Subcutaneous adipose tissue (tissue), 4 donors: Measurements from ENCODE around the gene TLE7. TPM values are rescaled to one million over a fixed set of nuclear protein-coding genes. Genes with fewer than 3 reads are reported as not detected.

Source experiments
- total RNA-seq, 4 donors: library from RNA; depleted of rRNA; stranded (reverse); fragments of >200 nt; gene quantifications; one replicate each; pipeline ENCODE4 v1.1.0, GENCODE V29; 2016
- TF ChIP-seq, protein P1 (sequence below): fragments of 450-650 bp; IDR thresholded peaks from one replicate; pipeline ENCODE4 v1.5.1; 2016; ENCODE audit warnings: low read depth, mild to moderate bottlenecking, control low read depth, antibody characterized with exemption, moderate library complexity

Gene TLE7
- total RNA-seq: not detected

DNA sequence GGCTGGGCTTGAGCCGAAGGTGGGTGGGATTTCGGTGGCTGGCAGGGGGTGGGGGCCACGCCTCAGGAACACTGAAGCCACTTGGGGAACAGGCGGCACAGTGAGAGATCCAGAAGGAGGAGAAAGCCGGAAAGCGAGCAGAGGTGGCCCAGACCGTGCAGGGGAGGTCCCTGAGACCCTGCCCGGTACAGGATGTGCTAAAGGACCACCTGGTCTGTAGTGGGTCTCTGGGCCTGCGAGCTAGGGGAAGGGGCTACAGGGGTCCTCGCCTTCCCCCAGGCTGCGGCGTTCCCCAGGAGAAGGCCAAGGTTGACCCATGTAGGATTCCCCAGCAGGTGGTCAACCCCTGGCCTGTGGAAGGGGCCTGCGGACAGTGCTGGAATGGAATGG, at the start of gene TLE7:
TLE7 (minus strand) TSS at position 4 of the 390 bp plus-strand sequence. CDS start 8,730 bp downstream, outside the sequence.
- TF ChIP-seq, protein P1, sequence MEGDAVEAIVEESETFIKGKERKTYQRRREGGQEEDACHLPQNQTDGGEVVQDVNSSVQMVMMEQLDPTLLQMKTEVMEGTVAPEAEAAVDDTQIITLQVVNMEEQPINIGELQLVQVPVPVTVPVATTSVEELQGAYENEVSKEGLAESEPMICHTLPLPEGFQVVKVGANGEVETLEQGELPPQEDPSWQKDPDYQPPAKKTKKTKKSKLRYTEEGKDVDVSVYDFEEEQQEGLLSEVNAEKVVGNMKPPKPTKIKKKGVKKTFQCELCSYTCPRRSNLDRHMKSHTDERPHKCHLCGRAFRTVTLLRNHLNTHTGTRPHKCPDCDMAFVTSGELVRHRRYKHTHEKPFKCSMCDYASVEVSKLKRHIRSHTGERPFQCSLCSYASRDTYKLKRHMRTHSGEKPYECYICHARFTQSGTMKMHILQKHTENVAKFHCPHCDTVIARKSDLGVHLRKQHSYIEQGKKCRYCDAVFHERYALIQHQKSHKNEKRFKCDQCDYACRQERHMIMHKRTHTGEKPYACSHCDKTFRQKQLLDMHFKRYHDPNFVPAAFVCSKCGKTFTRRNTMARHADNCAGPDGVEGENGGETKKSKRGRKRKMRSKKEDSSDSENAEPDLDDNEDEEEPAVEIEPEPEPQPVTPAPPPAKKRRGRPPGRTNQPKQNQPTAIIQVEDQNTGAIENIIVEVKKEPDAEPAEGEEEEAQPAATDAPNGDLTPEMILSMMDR: no peak

DNA sequence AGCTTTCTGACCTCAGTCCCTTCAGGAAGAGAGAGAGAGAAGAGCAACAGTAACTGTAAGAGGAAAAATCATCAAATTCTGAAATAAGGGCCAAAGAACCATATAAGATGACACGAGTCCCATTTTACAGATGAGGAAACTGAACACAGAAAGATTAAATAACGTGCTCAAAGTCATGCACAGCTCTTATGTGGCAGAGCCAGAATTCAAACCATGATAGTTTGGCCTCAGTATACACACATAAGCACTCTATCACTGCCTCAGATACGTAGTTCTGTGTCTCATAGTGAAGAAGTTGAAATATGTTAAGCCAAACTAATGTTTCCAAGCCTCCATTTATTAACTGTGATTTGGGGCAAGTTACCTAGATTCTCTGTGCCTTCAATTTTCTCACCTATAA, 49.2 kb upstream of the TLE7 start:
- TF ChIP-seq, protein P1: no peak

DNA sequence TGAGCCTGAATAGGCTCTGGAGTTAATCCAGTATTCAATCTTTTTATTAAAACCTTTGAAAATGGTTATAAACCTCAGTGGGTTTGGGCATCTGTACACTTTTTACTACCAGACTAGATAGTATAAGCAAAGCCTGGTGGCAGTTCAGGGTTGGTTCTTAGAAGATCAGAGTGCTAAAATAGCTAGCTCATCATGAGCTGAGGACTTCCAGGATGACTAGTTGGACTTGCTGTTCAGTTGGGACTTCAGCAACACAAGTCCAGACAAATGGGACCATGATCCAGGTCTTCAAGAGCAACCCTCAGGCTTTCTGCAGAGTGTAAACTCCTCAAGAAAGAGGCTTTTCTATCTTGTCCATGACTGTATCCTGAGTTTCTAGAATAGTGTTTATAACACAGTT, 48.5 kb upstream of the TLE7 start:
- TF ChIP-seq, protein P1: no peak

DNA sequence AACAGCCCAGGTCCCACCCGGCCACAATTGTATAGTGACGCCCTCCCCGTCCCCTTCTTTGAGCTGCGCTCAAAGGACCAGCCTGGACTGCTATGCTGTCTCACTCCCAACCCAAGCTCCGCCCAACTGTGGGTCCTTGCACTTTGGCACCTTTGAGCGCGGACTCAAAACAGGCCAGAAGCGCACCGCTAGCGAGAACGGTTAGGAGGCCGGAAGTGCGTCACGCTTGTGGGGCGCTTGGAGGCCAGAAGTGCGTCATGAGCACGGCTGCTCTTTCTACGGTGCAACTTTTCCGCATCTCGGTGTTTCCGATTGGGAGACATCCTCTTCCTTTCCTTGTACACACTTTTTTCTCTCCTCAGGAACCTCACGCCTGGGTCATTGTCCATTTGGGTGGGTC, 47.3 kb upstream of the TLE7 start, which contains the start of gene ZNF19:
ZNF19 (minus strand) TSS at position 203 of the 400 bp plus-strand sequence. CDS start 7,210 bp downstream, outside the sequence.
- TF ChIP-seq, protein P1: no peak

DNA sequence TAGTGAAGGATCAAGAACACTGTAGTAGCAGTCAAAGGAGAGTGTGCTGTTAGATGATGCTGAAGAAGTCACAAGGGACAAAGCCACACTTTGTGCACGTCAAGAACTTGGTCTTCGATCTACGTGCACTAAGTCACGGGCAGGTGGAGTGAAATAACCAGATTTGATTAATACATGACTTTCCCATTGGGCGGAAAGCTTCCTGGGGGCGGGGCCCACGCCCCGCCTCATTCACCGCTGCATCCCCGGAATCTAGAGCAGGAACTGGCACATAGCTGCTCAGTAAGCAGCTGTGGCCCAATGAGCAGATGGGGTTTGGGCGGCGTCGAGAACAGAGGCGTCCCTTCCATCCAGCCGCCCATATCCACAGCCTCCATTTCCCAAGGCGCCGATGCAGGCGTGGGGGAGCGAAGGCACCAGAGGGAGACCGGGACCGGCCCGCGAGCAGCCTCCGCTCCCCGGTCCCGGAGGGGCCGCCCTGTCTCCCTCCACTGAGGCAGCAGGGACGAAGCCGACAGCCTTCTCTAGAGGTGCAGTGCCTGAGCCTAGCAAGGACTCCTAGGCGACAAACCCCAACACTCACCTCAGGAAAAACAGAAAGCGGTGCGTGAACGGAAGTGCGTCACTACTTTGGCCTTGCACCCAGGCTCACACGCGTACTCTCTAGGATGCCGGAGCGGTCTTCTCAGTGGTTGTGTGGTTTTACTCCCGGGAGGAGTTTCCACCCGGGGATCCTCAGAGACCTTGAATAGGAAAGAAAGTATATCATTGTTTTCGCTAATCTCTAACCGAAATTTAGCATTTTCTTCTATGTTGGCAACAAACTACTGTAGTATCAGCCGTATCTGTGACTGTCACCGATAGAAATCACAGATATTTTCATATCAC, 42.4 kb upstream of the TLE7 start:
- TF ChIP-seq, protein P1: no peak

DNA sequence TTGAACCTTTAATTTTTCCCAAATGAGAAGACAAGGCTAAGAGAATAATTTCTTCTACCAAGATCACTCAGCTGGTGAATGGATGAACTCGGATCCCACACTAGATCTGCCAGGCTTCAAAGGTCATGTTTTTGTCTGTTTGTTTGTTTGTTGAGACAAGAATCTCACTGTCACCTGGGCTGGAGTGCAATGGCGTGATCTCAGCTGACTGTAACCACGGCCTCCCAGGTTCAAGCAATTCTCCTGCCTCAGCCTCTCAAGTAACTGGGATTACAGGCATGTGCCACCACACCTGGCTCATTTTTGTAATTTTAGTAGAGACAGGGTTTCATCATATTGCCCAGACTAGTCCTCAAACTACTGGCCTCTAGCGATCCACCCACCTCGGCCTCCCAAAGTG, 40.7 kb upstream of the TLE7 start:
- TF ChIP-seq, protein P1: no peak

DNA sequence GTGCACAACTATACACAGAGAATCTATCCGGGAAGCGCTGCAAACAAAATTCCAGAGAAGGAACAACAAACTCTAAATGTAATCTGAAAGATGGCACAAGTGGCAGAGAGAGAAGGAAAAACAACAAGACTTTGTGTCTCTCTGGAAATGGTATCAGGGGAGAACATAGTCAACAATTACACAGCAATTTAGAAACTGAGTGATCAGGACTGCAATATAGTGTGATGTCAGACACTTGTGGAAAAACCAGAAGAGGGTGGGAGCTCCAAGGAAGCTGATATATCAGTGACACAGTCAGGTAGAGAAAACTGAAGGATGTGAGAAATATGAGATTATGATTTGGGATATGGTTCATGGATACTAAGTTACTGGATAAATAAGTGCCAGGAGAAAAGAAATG, 39.1 kb upstream of the TLE7 start:
- TF ChIP-seq, protein P1: no peak
